Stimulated activated CD8-positive, alpha-beta memory T cell treated with anti-CD3 and anti-CD28 coated beads, Interleukin-4, amount 100 ng/mL, for 48 hours (primary cell): ENCODE measurements around the gene MON1A.

Experiments
- DNase-seq: peaks from one replicate; pipeline ENCODE4 v3.0.0-alpha.2; 2020

Gene MON1A

DNA sequence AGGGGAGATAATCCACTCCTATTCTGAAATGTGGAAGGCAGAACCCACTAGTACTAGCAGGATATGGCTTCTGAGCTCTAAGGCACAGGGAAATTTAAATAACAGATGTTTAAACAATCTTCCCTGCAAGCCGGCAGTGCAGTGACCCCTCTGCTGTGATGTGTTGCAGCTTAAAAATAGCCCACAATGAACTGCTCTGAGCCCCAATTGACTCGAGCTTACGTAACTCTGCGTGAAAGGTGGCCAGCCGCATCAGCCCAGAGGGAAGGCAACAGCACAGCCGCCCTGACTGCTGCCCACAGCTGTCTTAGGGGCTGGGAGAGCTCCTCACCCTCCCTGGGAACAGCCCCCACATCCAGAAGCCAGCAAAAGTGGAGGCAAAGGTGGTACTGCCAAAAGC is 47.4 kb downstream of the MON1A start:
- no peak for DNase-seq

DNA sequence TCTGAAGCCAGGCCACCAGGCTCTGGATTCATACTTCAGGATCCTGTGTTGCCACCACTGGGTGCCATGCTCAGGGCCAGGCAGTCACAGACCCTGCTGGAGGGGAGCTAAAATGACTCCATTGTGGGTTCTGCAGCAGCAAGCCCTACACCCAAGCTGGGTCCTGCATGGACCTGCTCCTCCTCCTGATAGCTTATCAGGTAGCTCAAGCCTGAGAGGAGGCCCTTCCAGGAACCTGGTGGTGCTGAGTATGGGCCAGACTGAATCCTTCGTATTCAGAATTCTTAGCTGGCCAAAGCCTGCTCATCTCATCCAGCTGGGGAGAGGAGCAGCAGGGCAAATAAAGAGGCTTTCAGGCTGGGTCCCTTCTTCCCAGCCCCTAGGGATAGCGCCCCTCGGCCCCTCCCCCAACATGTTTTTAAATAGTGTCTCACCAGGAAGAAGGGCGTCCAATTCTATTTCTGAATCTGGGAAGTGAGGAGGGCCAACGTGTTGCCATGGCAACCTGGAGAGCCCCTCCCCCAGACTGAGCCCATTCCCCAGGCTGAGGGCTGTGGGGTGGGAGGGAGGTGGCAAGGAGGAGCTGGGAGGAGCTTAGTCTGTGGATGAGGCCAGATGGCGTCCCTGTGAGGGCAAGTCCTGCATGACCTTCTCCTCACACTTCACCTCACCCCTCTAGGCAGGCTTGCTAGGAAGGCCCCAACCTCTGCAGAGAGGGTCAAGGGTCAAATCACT is 48.9 kb downstream of the MON1A start:
- DNase-seq: no peak

DNA sequence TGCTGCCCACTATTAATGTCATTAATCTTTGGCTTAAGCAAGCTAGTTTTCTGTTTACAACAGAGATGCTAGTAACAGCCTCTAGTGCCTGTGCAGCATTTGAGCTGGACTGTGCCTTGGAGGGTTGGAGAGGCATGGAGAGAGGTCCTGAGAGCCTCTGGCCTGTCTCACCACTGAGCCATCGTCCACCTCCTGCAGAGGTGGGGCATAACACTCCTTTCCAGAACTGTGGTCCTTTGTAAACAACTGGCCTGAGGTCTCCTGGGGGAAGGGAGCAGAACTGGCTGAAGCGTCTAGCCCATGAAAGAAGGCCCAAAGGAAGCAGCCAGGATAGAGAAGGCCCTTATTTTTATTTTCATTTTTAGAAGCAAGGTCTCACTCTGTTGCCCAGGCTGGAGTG is 49.9 kb downstream of the MON1A start:
- no peak for DNase-seq

DNA sequence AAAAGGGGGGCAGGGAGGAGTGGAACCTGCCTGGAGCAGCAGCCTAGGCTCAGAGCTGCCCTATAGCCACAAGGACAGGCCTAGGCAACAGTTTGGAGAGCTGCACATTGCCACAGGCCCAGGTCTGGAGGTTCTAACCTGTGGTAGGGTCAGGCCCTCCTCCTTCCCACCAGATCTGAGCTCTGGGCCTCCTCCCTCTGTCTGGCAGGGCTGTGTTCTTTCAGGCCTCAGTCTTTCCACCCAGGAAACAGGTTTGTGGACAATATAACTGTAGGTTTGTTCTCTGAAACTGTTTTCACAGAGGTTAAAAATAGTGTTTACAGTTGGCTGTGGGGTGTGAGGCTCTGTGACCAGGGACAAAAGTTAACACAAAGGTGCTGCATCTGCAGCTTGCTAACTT is 50.9 kb downstream of the MON1A start:
- no peak for DNase-seq

DNA sequence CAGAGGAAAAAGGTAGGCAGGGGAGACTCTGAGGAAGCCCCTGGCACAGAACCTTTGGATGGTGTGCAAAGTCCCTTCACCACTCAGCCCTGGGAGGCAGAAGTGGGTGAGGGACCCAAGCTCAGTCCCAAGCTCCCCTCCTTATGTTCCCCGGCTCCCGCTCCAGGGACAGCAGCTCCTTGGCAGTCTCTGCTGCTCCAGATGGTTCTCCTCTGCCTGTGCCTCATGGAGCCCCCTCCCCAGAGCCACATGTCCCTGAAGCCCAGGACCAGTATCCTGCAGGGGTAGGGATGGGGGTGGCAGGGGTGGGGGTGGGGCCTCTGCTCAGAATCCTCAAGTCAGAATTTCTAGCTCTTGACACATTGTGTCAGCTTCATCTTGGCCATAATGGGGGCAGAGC is 51.9 kb downstream of the MON1A start:
- DNase-seq: no peak

DNA sequence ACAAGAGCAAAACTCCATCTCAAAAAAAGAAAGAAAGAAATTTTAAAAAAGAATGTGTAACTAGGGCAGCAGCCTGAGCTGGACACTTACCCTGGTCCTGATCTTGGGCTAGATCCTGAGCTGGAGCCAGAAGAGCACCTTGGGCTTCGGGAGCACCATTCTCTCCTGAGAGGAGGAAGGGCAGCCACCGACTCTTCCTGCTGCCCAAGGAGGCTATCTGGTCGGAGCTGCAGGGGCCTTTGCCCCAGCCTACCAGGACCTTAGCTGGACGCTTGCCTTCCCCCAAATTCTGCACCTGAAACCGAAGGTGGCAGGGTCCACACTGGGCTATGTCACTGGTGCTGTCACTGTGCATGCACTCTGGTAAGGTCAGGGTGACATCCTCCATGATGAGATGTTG is 53.0 kb downstream of the MON1A start:
- DNase-seq: no peak

DNA sequence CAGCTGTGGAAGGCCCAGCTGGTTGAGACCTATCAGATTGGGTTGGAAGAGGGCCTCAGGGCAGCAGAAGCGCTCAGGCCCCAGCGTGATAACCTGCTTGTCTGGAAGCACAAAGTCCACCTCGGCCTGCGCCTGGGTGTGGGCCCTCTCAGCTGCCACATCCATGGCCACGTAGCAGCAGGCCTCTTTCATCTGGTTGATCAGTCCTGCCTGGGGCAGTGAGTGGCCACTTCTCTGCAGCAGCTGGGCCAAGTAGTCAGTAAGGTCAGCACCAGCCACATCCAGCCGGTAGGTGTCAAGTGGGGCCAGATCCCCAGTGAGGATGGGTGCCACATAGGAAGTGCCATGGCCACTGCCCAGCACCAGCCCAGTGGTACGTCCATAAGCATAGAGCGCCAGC is 56.0 kb downstream of the MON1A start:
- no peak for DNase-seq

DNA sequence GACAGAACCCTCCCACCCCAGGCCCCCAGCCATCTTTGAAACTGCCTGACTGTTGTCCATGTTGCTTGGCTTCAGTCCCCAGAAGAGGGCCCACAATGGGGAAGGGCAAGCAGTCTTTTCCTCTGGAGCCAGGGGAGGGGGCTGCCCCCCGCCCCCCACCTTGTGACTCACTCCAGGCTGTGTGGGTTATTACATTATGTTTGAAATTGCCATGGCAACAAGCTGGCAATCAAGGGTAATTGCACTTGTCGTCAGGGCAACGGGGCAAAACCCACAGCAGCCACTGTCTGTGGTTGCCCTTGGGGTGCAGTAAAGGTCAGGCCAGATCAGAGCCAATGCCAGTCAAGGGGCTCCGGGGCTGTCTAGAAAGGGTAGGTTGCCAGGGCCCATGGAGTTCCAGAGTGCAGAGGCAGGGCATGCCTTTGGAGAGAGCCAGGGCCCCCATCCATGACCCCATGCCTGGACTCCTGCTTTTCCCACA is 56.8 kb downstream of the MON1A start:
- DNase-seq: no peak

DNA sequence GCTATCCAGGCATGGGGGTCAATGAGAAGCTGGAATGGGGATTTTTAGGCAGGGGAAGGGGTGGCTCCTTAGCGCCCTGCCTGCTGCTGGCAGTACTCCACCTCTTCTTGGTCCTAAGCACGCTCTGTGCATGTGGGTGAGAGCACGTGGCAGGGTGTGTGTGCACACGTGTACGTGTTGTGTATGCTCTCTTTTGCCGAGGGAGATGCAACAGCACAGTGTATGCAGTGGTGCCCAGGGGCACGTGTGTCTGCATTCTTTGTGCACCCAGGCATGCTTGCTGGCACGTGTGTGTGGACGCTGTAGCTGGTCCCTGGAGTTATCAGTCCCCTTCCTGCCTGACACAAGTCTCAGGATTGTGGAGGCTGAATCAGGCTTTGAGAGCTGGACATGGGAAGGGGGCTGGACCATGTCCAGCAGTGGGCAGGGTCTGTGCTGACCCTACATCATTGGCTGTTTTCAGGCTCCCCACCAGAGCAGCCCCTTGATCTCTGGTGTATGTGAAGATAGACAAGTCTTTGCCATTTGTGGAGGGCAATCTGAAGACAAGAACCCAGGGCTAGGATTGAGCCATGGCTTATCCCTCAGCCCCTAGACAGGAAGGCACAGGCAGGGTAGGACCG is 58.0 kb downstream of the MON1A start:
- DNase-seq: no peak

DNA sequence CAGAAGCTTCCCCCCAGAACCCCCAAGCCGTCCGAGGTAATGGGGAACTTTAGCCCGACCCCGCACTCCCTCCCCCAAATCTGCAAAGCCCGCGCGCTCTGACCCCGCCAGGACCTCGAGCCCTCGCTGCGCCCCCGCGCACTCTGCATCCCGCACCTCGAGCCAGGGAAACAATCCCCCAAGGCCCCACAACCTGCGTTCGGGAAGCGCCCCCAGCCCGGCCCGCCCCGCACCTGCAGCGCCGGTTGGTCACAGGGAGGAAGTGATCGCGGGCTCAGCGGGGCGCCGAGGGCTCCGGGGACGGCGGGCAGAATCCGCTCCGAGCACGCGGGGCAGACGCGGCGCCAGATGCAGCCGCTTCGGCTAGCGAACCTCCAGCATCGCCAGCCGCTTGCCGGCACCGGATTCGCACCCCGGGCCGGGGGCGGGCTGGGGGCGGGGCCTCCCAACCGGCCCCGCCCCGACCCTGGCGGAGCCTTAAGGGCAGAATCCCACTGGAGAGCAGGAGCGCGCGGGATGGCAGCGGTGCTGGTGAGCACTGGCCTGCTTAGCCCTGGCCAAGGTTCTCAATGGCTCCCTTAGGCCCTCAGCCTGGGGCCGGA is 60.0 kb downstream of the MON1A start, which contains the start of gene CAMKV:
CAMKV (minus strand) TSS at position 382 of the 602 bp plus-strand sequence. CDS start 7,518 bp downstream, outside the sequence.
- peak; percentile 41 for DNase-seq

DNA sequence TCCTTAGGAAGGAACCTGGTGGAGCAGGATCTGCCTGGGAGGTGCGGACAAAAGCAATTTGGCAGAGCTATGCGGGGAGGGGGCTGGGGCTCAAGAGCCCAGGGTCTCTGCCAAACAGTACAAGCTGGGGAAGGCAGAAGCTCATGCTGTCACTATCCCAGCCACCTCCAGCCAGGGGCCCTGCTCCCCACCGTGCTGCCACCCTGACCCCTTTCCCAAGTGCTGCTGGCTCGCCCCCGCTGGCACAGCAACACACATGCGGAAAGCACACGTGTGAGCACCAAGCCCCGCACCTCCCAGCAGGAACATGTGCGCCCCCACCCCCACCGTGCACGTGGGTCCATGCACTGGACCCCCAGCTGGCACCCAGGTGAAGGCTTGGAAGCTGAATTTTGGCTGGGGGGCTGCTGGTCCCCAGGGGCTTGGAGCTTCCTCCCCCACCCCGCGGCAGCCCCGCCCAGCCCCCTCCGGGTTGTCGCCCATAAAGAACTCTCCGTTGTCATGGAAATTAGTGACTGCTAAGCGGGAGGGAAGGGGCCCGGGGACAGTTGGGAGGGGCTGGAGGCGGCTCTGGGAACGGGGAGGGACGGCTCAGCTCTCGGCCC is 60.6 kb downstream of the MON1A start:
- DNase-seq: no peak

DNA sequence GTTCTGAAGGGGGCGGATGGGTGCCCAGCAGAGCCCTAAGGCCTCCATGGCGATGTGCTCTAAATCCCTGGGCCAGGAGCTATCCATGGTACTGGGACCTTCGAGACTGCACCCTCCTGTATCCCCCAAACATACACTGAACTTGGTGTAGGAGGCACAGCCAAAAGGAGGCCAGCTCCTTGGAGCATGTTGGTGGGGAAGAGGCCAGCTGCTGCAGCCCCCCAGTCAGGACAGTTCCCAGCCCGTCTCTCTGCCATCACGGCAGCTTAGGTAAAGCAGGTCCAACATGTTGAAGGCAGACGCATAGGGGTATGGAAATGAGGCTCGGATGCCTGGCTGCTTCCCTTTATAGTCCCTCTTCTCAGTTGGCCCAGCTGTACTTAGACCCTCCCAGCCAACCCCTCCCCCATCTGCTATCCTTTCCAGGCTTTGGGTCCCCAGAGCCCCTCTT is 61.7 kb downstream of the MON1A start:
- peak; percentile 45 for DNase-seq

DNA sequence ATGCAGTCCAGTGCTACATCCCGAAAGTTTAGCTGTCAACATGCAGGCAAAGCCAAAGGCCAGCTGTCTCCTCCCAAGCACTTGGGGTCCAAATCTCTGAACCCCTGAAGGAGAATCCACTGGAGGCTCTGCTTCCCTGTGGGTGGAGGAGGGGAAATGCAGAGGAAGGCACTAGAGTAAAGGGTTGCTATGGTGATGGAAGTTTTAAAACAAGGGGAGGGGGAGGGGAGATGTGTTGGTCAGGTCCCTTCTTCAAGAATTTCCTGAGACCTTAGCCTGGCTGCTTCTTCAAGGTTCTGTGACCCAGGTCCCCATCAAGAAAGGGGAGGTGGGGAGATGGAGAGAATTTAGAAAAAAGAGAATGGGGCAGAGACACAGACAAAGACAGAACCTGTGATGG is 62.2 kb downstream of the MON1A start:
- DNase-seq: no peak

DNA sequence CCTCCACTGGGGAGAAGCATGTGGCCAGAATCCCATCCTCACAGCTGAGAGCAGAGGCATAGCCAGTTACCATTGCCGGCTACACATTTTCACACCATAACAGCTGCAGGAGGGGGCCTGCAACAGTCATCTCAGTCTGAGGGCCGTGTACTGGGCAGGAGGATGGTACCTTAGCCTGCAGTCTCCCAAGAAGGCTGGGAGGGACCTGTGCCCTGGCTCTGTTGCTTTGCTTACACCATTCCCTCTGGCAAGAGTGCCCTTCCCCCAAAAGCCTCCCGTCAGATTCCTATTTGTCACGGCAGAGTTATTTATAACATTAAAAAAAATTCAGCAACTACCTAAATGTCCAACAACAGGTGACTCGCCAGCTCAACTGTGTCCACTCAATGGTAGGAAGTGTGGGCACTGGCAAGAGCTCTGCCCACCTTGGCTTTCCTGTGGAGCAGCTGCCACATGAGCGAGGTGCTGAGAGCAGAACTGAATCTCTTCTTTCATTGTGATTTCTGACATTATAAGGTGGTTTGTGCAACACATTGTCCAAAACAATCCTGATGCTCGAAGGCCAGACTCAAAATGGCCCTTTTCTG is 64.3 kb downstream of the MON1A start:
- no peak for DNase-seq

DNA sequence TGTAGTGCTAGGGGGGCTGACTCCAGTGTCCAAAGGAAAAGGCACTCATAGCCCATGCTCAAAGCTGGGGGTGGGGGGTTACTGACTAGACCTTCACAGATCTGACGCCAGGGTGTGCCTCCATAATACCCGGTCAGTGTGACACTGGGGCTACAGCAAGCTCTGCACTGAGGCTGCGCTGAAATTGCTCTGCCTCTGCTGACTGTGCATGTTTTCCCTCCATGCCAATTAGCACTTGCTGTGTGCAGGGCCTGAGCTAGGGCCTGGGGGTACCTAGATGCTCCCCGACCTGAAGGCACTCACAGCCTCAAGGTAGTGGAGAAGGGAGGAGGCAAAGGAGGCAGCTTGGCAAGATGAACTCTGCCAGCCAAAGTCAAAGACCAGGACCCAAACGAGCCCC is 65.1 kb downstream of the MON1A start:
- no peak for DNase-seq

DNA sequence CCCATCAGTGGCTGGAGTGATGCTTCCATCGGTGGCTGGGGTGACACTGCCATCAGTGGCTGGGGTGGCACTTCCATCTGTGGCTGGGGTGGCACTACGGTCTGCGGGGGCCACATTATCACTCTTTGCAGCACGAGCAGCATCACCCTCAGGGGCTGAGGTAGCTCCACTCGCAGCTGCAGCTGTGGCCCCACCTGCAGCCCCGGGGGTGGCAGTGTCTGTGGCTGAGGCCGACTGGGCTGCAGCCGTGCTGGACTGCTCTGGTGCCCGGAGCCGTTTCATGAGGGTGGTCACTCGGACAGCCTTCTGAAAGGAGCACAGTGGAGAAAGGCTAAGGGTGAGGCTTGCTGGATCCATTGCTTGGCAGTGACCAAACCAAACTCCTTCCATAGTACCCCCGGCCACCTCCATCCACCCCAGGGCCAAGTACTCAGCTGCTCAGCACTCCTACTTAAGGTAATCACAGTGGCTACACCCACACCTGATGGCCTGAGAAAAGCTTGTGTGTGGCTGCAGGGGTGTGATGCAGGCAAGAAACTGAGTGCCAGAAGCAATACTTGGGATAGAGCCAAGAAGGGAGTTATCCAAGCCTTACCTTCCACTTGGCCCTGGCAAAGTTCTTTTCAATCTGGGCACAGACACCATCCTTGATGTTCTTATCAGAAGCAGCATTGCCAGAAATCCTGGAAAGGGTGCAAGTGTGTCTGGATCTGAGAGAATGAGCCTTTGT is 69.9 kb downstream of the MON1A start:
- no peak for DNase-seq
